ENCODE results near the gene ANXA6.
A peak's percentile ranks its signal among the peaks of the same experiment; 100 is the strongest.

Gene ANXA6

DNA sequence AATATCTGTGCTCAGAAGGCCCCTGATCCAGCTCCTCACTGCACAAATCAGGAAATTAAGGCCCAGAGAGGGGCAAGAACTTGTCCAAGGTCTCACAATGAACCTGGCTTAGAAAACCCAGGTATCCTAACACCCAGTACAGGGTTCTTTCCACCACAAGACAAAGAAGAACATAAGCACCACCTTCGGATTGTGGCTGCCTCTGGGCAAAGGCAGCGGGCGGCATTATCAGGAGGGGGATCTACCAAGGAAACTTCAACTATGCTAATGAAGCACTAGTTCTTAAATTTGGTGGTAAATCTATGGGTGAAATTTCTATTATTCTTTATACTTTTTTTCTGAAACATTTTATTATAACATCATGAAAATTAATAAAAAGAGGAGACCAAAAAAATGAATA lies 17.9 kb downstream of the ANXA6 start:
- Mint-ChIP-seq H3K36me3 (peaks cover 58 to 84% of the 10 kb centered on the region in 2 donors), H3K27ac (peak overlapping the region; percentile 70), H3K4me1 (peaks cover 78 to 87% of the 10 kb centered on the region in 2 donors), H3K4me3 (no peak overlapping the region), H3K27me3 (no peaks in the 10 kb centered on the region), H3K9me3 (no peaks in the 10 kb centered on the region)
- no peak for ATAC-seq (replicated peaks)
- no peak for DNase-seq

DNA sequence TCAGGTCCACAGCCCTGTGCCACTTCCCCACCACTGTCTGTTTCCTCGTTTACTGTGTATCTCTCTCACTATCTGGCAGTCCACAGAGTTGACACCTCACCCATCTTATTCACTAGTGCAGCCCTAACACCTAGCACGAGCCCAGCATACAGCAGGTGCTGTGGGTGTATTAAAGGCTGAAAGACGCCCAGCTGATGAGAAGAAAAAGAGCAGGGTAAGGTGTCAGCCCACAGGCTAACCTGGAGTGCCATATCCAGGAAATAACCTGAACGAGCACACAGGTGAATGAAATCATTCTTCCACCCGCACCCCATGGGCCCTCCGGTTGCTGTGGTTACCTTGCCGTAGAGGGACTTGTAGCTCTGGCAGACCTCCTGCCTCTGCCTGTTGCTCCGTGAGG lies 18.6 kb downstream of the ANXA6 start:
- no peaks in the 10 kb centered on the region for H3K27me3 Mint-ChIP-seq
- DNase-seq (no peak), ATAC-seq (replicated peaks) (no peak)
- H3K9me3 Mint-ChIP-seq: no peaks in the 10 kb centered on the region
- H3K4me3 Mint-ChIP-seq: no peak overlapping the region
- peaks cover 63 to 86% of the 10 kb centered on the region in 2 donors for H3K36me3 Mint-ChIP-seq
- peaks cover 78 to 87% of the 10 kb centered on the region in 2 donors for H3K4me1 Mint-ChIP-seq
- peak overlapping the region; percentile 89 for H3K27ac Mint-ChIP-seq

DNA sequence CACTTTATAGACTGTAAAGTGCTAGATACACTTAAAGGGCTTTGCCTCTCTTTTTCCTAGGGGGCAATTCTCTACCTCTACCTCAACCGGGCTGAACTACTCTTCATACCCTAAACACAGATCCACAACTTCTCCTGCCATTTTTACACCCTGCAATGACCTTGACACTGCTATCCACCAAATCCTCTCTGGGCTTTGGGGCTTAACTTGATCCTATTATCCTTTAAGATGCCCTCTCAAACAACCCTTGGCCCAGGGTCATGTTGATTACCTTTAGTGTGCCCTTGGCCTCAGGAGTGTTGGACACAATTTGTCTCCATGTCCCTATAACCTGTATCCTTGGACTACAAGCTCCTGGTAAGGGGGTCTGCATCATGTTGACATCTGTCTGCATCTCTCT lies 19.5 kb downstream of the ANXA6 start:
- H3K36me3 Mint-ChIP-seq: peaks cover 60 to 86% of the 10 kb centered on the region in 2 donors
- no peaks in the 10 kb centered on the region for H3K9me3 Mint-ChIP-seq
- H3K27me3 Mint-ChIP-seq: no peaks in the 10 kb centered on the region

DNA sequence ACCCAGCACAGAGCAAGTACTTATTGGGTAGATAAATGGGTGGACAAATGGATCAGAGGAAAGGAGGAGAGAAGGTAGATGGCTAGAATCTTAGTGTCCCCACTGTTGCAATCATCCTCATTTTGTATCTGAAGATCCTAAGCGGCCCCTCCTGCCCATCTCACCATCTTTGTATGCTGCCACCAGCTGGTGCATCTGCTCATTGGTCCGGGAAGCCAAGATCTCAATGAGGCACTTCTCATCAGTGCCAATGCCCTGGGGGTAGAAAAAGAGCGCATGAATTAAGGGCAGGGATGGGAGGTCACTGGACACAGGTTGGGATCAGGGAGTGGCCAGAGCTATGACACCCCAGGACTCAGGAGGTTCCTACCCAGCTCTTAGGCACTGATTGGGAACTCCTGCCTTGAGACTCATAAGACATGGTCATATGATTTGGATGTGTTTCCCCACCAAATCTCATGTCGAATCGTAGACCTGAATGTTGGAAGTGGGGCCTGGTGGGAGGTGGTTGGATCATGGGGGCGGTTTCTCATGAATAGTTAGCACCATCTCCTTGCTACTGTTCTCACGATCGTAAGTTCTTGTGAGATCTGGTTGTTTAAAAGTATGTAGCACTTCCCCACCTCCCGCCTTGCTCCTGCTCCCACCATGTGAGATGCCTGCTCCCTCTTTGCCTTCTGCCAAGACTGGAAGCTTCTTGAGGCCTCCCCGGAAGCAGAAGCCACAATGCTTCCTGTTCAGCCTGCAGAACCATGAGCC lies 20.3 kb downstream of the ANXA6 start:
- Mint-ChIP-seq H3K27me3 (no peaks in the 10 kb centered on the region), H3K9me3 (no peaks in the 10 kb centered on the region), H3K36me3 (peaks cover 66 to 87% of the 10 kb centered on the region in 2 donors), H3K4me1 (peaks cover 79 to 87% of the 10 kb centered on the region in 2 donors), H3K4me3 (no peak overlapping the region), H3K27ac (peak overlapping the region; percentile 89)
- no peak for DNase-seq
- ATAC-seq (replicated peaks): no peak

More for the DNA sequence above, 19.5 kb downstream of the ANXA6 start:
- no peak for ATAC-seq (replicated peaks)
- H3K4me1 Mint-ChIP-seq: peaks cover 79 to 87% of the 10 kb centered on the region in 2 donors
- peak overlapping the region; percentile 89 for H3K27ac Mint-ChIP-seq
- H3K4me3 Mint-ChIP-seq: no peak overlapping the region
- no peak for DNase-seq

DNA sequence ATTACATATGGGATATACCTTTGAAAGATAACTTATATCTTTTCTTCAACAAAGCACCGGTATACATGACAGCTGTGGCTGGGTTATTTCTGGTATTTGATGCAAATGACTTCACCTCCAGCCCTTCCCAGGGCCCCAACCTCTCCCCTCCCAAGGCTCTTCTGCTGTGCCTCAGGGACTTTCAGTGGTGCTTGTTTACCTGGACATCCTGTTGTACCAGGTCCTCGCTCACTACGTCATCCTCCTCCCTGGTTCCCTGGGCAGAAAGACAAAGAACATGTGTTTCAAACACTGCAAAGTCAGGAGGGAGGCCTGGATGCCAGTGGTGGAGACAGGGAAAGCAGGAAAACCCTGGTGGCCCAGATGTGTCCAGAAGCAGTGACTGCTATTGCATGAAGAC lies 23.4 kb downstream of the ANXA6 start:
- DNase-seq (no peak), ATAC-seq (replicated peaks) (peak in 1 of 2 donors; percentile 17)
- peak overlapping the region; percentile 92 for H3K27ac Mint-ChIP-seq
- H3K27me3 Mint-ChIP-seq: no peaks in the 10 kb centered on the region
- peaks cover 83 to 98% of the 10 kb centered on the region in 2 donors for H3K36me3 Mint-ChIP-seq
- peak overlapping the region; percentile 55 to 63 for H3K4me3 Mint-ChIP-seq
- no peaks in the 10 kb centered on the region for H3K9me3 Mint-ChIP-seq
- peaks cover 84 to 100% of the 10 kb centered on the region in 2 donors for H3K4me1 Mint-ChIP-seq

DNA sequence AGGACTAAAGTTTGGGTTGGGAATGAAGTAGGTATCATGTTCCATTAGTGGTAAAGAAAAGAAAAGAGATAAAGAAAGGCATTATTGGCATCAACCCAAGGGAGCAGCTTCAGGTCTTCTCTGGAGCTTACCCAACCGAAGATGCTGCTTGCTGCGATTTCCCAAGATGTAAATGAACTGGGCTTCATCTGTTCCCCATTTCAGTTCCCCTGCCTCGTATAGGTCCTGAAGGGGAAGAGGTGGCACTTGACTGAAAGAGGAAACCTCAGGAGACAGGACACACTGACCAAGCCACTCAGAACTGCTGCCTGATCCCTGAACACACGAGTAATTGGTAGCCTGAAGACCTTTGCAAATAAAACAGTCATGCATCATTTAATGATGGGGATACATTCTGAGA lies 24.6 kb downstream of the ANXA6 start:
- Mint-ChIP-seq H3K27me3 (no peaks in the 10 kb centered on the region), H3K36me3 (peaks cover 82 to 97% of the 10 kb centered on the region in 2 donors), H3K27ac (no peak overlapping the region), H3K4me1 (peaks cover 83 to 100% of the 10 kb centered on the region in 2 donors), H3K9me3 (no peaks in the 10 kb centered on the region), H3K4me3 (peak overlapping the region in 1 of 2 donors; percentile 44)
- DNase-seq (no peak), ATAC-seq (replicated peaks) (peak; percentile 82)

DNA sequence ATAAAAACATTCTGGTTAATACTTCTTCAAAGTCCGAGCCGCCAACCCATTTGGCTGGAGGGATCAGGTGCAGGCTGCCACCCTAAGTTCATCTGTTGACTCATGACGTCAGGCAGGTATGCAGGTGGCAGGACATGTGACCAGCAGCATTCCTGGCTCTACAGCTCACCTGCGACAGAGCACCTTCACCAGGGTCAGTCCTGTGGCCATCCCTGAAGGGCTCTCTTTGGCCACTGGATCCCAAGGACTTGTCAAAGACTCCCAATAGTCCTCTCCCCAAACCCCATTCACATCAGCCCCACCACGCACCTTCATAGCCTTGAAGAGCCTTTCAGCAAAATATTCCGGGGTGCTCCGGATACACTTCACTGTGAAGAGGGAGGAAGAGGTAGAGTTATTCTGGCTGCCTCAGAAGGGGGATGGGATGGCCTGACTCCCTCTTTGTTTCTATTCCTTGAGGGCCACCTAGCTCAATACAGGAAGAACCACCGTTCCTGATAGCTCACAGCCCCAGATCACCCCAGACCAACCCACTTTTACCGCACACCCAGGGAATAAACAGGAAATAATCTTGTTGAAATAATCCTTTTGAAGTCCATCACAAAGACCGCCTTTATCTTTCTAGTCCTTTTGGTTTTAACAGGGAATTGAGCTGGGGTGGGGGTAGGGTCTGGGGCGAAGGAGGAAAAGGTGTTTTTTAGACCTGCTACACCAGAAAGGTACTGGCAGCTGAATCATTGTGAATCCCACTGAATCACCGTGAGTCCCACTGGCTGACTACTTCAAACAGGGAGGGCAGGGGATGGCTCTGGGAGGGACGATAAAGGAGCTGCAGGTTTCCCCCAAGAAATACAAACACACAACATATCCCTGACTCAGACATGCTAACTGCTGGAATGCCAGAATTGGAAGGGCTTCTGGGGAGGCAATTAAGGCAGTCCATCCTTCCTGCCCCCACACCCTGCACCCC lies 26.4 kb downstream of the ANXA6 start:
- DNase-seq: no peak
- Mint-ChIP-seq H3K4me1 (peaks cover 80 to 100% of the 10 kb centered on the region in 2 donors), H3K36me3 (peaks cover 79 to 95% of the 10 kb centered on the region in 2 donors), H3K27ac (peak overlapping the region; percentile 84), H3K27me3 (no peaks in the 10 kb centered on the region), H3K9me3 (no peaks in the 10 kb centered on the region), H3K4me3 (no peak overlapping the region)
- ATAC-seq (replicated peaks): no peak

DNA sequence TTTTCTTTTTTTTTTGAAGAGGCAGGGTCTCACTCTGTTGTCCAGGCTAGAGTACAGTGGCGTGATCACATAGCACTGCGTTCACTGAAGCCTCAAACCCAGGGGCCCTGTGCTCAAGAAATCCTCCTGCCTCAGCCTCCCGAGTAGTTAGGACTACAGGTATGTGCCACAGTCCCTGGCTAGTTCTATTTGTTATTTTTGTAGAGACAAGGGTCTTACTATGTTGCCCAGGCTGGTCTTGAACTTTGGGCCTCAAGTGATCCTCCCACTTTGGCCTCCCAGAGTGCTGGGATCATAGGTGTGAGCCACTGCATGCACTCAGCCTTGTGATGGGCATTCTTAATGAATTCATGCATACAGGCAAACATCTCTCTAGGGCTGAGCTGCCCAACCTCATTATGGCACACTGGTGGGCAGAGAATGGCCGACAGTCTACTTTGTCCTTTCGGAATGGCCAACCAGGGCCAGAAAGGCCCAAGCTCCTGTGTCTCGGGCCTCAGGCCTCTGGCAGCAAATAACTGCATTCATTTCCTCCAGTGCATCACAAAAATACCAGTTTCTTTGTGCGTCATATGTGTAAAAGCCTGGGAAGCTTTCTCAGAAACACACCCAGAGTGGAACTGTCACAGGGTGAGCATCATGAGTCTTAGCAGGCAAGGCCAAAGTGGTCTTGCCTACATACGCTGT lies 27.2 kb downstream of the ANXA6 start:
- peaks cover 79 to 96% of the 10 kb centered on the region in 2 donors for H3K36me3 Mint-ChIP-seq
- ATAC-seq (replicated peaks) (no peak), DNase-seq (no peak)
- H3K27me3 Mint-ChIP-seq: no peaks in the 10 kb centered on the region
- no peak overlapping the region for H3K4me3 Mint-ChIP-seq
- H3K9me3 Mint-ChIP-seq: no peaks in the 10 kb centered on the region
- peaks cover 81 to 100% of the 10 kb centered on the region in 2 donors for H3K4me1 Mint-ChIP-seq
- H3K27ac Mint-ChIP-seq: peak overlapping the region; percentile 59

DNA sequence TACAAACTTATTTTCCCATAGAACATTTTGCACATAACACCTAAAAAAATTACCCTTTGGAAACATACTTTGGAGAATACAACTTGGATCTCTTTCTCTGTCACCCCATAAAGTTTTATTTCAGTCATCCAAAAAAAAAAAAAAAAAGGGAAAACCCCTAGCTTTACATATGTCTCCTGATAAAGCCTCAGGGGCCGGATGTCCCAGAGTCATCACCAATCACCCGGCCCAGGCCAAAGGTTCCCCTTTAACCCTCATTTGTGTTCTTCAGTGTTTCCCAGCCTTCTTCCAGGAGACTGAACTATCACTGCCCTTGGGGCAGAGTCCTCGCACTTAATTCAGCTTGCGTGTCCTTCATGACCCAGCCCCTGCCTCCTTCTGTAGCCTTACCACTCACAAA lies 28.8 kb downstream of the ANXA6 start:
- Mint-ChIP-seq H3K27me3 (no peaks in the 10 kb centered on the region), H3K9me3 (no peaks in the 10 kb centered on the region), H3K4me1 (peaks cover 73 to 100% of the 10 kb centered on the region in 2 donors), H3K27ac (peak overlapping the region; percentile 96), H3K36me3 (peaks cover 76 to 89% of the 10 kb centered on the region in 2 donors), H3K4me3 (peak overlapping the region; percentile 22 to 34)
- DNase-seq (no peak), ATAC-seq (replicated peaks) (no peak)

DNA sequence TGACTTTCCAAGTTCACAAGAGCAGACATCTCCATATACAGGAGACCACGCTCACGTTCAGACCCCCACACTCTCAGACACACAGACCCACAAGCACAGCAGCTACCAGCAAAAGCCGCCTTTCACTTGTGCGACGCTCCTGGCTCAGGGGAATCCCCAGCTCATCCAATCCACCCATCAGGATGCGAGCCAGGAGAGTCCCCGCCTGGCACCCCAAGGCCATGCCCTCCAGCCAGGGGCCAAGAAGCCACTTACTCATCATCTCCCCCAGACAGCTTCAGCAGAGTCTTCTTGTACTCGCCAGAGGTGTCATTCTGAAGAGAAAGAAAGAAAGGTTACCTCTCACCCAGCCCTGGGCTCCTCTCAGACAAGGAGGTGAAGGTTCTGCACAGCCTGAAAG lies 29.7 kb downstream of the ANXA6 start:
- Mint-ChIP-seq H3K27ac (peak overlapping the region; percentile 96), H3K36me3 (peaks cover 75 to 87% of the 10 kb centered on the region in 2 donors), H3K4me3 (peak overlapping the region in 1 of 2 donors; percentile 45), H3K27me3 (no peaks in the 10 kb centered on the region), H3K4me1 (peaks cover 70 to 100% of the 10 kb centered on the region in 2 donors), H3K9me3 (no peaks in the 10 kb centered on the region)
- no peak for ATAC-seq (replicated peaks)
- no peak for DNase-seq

DNA sequence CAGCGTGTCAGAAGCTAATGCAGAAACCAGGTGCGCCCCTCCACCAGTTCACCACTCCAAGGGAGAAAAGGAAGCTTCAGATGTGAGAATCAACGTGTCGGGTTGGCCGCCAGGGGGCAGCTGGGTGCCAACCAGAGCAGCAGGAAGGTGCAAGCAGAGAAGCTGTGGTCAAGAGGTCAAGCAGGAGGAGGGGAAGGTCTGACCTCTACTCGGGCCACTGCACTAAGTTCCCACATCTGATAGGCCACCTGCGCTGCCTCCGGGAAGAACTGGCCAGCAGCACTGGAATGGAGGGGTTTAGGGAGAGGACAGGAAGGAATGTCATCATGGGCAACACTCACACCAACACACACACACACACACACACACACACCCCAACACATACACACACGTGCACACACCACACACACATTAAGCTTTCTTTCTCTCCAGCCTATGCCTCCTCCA lies 31.4 kb downstream of the ANXA6 start:
- peak in 1 of 2 donors; percentile 14 for ATAC-seq (replicated peaks)
- peaks cover 75 to 87% of the 10 kb centered on the region in 2 donors for H3K36me3 Mint-ChIP-seq
- H3K4me3 Mint-ChIP-seq: peak overlapping the region; percentile 34 to 71

DNA sequence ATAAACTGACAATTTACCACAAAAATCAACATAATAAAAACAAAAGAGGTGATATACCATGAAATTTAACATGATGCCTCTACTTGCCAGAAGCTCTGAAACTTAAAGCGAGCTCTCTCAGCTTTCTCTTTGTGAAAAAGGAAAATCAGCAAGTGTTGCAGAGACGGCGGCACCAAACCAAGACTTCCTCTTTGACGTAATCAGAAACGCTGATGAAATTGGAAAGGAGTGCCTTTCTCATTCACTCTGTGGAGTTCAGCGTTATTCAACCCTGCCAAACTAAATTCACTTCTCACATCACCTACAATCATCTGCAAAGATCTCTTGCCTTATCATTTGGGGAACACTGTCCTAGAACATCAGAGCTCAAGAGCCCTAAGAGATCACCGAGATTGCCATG lies 32.2 kb downstream of the ANXA6 start:
- peaks cover 75 to 87% of the 10 kb centered on the region in 2 donors for H3K36me3 Mint-ChIP-seq

More for the DNA sequence above, 31.4 kb downstream of the ANXA6 start:
- Mint-ChIP-seq H3K4me1 (peaks cover 66 to 100% of the 10 kb centered on the region in 2 donors), H3K27ac (peak overlapping the region; percentile 96), H3K9me3 (no peaks in the 10 kb centered on the region), H3K27me3 (no peaks in the 10 kb centered on the region)
- DNase-seq: peak; percentile 56

DNA sequence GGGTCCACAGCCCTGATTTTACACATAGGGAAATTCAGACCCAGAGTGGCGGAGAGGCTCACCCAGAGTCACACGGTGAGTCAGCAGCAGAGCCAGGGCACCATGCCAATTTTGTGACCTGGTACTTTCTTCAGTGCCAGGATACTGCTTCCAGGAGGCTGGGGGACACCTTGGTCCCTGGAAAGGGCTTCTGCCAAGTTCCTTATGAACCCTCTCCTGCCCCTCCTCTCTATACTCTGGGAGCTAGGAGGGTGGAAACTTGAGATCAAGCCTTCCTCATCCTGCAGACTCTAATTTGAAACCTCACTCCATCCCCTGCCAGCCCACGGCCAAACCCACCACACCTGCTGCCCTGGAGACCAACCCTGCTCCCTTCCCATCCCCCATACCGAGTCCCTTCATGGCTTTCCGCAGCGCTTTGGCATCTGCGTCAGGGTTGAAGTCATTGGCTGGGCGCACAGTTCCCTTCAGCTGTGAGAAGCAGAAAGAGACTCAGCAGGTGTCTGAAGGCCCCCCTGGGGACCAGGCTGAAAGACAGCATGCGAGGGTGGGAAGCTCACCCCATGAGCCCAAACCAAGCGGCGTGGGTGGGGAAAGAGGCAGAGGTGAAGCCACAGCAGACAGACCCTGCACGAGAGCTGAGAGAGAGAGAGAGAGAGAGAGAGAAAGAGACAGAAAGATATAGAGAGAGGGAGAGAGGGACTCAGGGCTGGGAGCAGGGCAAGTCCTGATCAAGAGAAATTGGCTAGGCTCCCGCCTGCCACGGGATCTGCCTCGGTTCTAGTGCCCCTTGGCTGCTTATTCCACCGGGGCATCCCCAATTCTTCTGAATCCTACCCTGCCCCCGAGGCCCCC lies 33.5 kb downstream of the ANXA6 start:
- Mint-ChIP-seq H3K4me1 (peaks cover 60 to 89% of the 10 kb centered on the region in 2 donors), H3K36me3 (peaks cover 75 to 87% of the 10 kb centered on the region in 2 donors), H3K27ac (peak overlapping the region; percentile 96), H3K9me3 (no peaks in the 10 kb centered on the region), H3K4me3 (peak overlapping the region; percentile 66), H3K27me3 (no peaks in the 10 kb centered on the region)
- DNase-seq (peak; percentile 98), ATAC-seq (replicated peaks) (peak; percentile 87 to 91)

More for the DNA sequence above, 32.2 kb downstream of the ANXA6 start:
- H3K27me3 Mint-ChIP-seq: no peaks in the 10 kb centered on the region
- DNase-seq (peak; percentile 49), ATAC-seq (replicated peaks) (peak; percentile 14 to 21)
- peak overlapping the region; percentile 40 to 51 for H3K4me3 Mint-ChIP-seq
- H3K9me3 Mint-ChIP-seq: no peaks in the 10 kb centered on the region
- peak overlapping the region; percentile 96 for H3K27ac Mint-ChIP-seq
- H3K4me1 Mint-ChIP-seq: peaks cover 64 to 97% of the 10 kb centered on the region in 2 donors
